ENCODE results near the gene UGT3A2. TPM values are rescaled to one million over a fixed set of nuclear protein-coding genes. Genes with fewer than 3 reads are reported as not detected.

The UGT3A2 gene
- polyA plus RNA-seq, 1 of the 3 experiments (the other 2 are of a cell fraction) = 0.05 TPM

- H3K4me2 ChIP-seq = no peak overlapping the region
- no peak overlapping the region for H2AFZ ChIP-seq (ENCODE audit: low read depth)
- POLR2A ChIA-PET = no interaction called here
- H3K27ac ChIP-seq (ENCODE audit: low read depth in 2 of 2, low read length in 1 of 2) = no peak overlapping the region
- no peak for DNase-seq
- H3K9ac ChIP-seq = no peak overlapping the region
- H3K9me3 ChIP-seq = no peaks in the 10 kb centered on the region
- H3K36me3 ChIP-seq (replicated peaks in 1 of 2; ENCODE audit: control insufficient read depth in 1 of 2, insufficient read depth in 2 of 2, low read length in 1 of 2) = no peaks in the 10 kb centered on the region
- H3F3A ChIP-seq (replicated peaks; ENCODE audit: insufficient read depth) = no peaks in the 10 kb centered on the region
- 64% methylated on average over 6 of the region's 6 CpGs for WGBS (ENCODE audit: low lambda C conversion rate)
- no peaks in the 10 kb centered on the region for H3K27me3 ChIP-seq (ENCODE audit: insufficient read depth)
- no peak for TF ChIP-seq TCF12 (IDR thresholded peaks at IDR 0.05)
- no peak for TF ChIP-seq RFX5 (IDR thresholded peaks at IDR 0.05; ENCODE audit: low read length)
- no peak for TF ChIP-seq IRF3 (IDR thresholded peaks at IDR 0.05; ENCODE audit: low read depth, low read length)
- no peak for TF ChIP-seq USF2 (IDR thresholded peaks at IDR 0.05; ENCODE audit: borderline replicate concordance, low read depth, low read length)
- TF ChIP-seq MXI1 (IDR thresholded peaks at IDR 0.05; ENCODE audit: low read depth, low read length) = no peak
- no peak for TF ChIP-seq CHD2 (IDR thresholded peaks at IDR 0.05; ENCODE audit: low read length, partially characterized antibody)
- no peak for TF ChIP-seq NRF1 (IDR thresholded peaks at IDR 0.05; ENCODE audit: low read depth, low read length)
- no peak for TF ChIP-seq JUND (IDR thresholded peaks at IDR 0.05)
- no peak for TF ChIP-seq MAX (IDR thresholded peaks at IDR 0.05; ENCODE audit: low read depth)
- no peak for TF ChIP-seq MEF2A (IDR thresholded peaks at IDR 0.05; ENCODE audit: borderline replicate concordance, low read depth)
- no peak for TF ChIP-seq YY1 (IDR thresholded peaks at IDR 0.05; ENCODE audit: low read depth)
- no peak for TF ChIP-seq POLR2AphosphoS5 (IDR thresholded peaks at IDR 0.05; ENCODE audit: low read depth, low read length)
- no peak for TF ChIP-seq SMC3 (IDR thresholded peaks at IDR 0.05; ENCODE audit: low read depth, low read length)
- no peak for TF ChIP-seq FOXJ3 (CRISPR knock-in tag; IDR thresholded peaks at IDR 0.05)
- TF ChIP-seq RCOR1 (IDR thresholded peaks at IDR 0.05; ENCODE audit: low read length) = no peak
- no peak for TF ChIP-seq FOSL2 (IDR thresholded peaks at IDR 0.05; ENCODE audit: borderline replicate concordance, low read depth)
- TF ChIP-seq RAD21 (IDR thresholded peaks at IDR 0.05; ENCODE audit: low read length) = no peak
- TF ChIP-seq CTCF (IDR thresholded peaks at IDR 0.05) = no peak
- H3K4me3 ChIP-seq (ENCODE audit: low read depth in 2 of 2, low read length in 1 of 2) = no peak overlapping the region
- CTCF ChIA-PET = interaction anchor here (2.3 kb wide), 1 partner anchor 10 kb away, joined by 9 read pairs; no protein-coding TSS in a partner anchor
- H4K20me1 ChIP-seq (ENCODE audit: insufficient read depth) = no peaks in the 10 kb centered on the region
- no peaks in the 10 kb centered on the region for H3K9me2 ChIP-seq
- H3K79me2 ChIP-seq (ENCODE audit: insufficient read depth) = no peaks in the 10 kb centered on the region
- peaks cover 0 to 34% of the 10 kb centered on the region in 2 experiments; a peak in 1 of 4 replicates for H3K4me1 ChIP-seq (ENCODE audit: control insufficient read depth in 1 of 2, insufficient read depth in 2 of 2, low read depth in 1 of 2, low read length in 1 of 2)
These were observed 35.5 kb downstream of the UGT3A2 start for GRCh38 chr5:36031223-36031622.
